ENCODE data around the gene MRPL39.

DNA sequence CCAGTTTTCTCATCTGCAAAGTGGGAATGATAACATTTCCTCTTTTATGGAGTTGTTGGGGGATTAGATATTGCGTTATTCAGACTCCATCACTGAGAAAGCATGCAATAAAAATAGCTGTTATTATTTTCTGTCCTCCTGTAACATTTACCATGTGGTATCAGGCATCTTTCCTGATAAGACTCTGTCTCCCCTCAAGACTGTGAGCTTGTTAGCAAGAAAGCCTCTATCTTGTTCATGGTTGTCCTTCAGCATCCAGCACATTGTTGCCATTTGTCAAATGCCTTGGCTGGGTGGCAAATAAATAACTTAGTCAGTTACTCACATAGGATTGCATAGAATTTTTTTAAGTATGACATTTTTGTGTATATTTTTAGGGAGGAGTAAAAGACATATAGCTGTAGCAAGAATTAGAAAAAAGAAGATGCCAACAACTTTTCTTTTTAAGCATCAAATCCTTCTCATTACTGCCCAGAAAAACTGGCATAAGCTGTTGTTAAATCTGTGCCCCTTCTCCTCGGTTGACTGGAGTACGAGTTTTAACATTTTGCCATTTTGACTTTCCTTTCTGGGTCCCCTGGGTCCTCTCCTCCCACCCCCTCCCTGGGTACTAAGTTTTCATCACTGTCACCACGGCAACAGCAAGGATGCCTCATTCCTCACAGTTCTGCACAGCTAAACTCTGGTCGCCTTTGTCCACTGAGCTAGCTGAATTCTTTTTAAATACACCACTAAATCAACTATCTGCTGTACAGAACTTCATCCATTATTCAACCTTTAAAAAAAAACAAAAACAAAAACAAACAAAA lies 30.8 kb upstream of the MRPL39 start:
- TF ChIP-seq, protein P1, sequence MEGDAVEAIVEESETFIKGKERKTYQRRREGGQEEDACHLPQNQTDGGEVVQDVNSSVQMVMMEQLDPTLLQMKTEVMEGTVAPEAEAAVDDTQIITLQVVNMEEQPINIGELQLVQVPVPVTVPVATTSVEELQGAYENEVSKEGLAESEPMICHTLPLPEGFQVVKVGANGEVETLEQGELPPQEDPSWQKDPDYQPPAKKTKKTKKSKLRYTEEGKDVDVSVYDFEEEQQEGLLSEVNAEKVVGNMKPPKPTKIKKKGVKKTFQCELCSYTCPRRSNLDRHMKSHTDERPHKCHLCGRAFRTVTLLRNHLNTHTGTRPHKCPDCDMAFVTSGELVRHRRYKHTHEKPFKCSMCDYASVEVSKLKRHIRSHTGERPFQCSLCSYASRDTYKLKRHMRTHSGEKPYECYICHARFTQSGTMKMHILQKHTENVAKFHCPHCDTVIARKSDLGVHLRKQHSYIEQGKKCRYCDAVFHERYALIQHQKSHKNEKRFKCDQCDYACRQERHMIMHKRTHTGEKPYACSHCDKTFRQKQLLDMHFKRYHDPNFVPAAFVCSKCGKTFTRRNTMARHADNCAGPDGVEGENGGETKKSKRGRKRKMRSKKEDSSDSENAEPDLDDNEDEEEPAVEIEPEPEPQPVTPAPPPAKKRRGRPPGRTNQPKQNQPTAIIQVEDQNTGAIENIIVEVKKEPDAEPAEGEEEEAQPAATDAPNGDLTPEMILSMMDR (IDR thresholded peaks at IDR 0.05) = no peak
- TF ChIP-seq POLR2A (IDR thresholded peaks at IDR 0.05) = no peak
